Right renal cortex interstitium (tissue), 3 donors: Measurements from ENCODE around the gene STKLD1. TPM values are rescaled to one million over a fixed set of nuclear protein-coding genes. Genes with fewer than 3 reads are reported as not detected.

ENCODE experiments used
- DNase-seq, 3 donors: peaks; one replicate each; pipeline ENCODE4 v3.0.0-alpha.2; 2013; ENCODE audit warnings: low read depth in 3 of 3, low spot score in 2 of 3
- polyA plus RNA-seq, 3 donors: library from polyadenylated mRNA; unstranded; fragments of 120-200 nt; gene quantifications; one replicate each; pipeline ENCODE4 v1.2.1, GENCODE V29; 2013; ENCODE audit not compliant: insufficient read length in 3 of 3

STKLD1 gene
- polyA plus RNA-seq, 3 donors: 2.2 to 3.6 (median 3.4) TPM

DNA sequence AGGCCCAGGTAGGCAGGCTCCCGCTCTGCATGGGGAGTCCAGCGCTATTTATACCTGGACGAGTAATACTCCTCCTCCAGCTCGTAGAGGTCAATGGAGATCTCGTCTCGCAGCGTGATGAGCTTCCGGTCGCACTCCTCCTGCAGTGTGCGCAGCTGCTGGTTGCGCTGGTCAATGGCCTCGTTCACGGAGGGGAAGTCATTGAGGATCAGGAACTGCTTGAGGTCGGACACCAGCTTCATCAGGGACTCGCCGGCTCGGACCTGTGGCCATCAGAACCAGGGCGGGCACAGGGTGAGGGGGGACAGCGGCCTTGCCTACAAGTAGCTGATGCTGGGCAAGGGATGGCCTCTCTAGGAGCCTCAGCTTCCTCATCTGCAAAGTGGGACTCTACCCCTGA is 32.1 kb upstream of the STKLD1 start:
- DNase-seq: no peak

DNA sequence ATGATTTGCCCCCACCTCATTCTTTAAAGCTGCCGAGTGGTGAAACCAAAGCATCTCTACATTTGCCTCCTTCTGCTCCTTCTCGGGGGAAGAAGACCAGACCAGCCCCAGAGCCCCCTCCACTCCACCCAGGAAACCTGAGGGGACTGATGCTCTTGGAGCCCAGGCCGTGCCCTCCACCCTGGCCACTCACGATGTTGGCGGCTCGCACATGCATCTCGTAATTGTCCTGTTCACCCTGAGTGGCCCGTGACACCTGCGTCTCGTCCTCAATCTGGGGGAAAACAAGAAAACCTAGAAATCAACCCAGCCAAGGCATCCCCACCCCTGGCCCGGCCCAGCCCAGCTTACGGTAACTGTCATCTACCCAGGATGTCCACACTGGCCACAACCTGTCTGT is 31.2 kb upstream of the STKLD1 start:
- DNase-seq: no peak

DNA sequence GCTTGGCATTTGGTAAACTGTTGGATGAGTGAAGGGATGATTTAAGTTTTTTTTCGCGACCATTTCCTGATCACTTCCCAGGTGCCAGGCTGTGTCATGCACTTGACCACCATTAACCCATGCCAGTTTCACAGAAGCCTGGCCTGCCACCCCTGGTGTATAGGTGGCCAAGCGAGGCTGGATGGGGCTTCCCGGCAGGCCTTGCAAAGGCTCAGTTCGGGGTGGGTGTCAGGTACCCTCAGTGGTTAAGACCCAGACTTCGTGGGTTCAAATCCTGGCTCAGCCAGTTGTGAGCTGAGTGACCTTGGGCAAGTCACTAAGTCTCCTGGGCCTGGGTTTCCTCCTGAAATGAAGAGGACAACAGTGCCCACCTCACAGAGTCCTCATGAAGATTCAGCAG is 30.6 kb upstream of the STKLD1 start:
- no peak for DNase-seq

DNA sequence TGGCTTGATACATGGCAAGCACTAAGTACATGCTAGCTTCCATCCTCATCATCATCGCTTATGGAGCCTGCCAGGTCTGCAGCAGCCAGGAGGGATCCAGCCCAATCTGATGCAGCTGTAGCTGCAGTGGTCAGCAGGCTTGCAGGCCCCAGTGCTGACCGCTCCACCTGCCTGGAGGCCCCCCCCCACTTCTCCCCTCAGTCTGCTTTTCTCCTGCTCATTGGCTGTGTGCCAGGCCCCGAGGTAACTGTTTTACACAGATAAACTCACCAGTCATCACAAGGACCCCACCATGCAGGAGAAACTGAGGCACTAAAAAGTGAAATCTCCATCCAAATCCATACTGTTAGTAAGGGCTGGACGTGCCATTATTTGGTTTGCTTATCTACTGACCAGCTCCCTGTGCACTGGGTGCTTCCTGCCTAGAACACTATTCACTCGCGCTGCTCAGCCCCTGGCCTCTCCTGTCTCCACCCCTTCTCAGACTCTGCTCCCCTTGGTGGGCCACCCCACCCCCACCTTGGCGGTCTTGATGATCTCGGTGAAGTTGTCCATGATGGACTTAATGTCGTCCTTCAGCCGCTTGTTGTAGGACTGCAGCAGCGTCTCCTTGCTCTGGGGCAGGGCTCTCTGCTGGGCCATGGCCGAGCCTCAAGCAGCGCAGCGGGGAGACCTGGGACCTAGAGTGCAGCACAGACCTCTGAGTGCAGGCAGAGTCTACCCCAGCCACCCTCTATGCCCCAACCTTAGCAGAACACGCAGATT is 30.0 kb upstream of the STKLD1 start:
- DNase-seq: no peak

DNA sequence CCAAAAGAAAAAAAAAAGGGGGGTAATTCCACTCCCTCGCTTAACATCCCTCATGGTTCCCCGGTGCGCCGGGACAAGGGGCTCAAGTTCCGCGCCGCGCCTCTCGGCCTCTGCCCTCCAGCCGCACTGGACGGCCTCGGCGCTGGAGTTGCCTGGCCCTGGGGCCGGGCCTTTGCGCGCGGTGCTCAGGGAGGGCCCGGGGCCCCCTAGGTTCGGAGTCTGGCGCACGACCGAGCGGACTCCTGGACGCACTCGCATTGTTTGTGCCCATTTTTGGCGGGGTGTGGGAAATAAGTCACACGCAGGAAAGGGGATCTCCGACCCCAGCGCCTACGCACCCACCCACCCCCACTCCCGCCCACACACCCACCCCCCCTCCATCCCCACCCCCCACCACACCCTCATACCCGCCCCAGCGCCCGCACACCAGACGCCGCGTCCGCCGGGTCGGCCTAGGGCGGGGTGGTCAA is 28.6 kb upstream of the STKLD1 start:
- DNase-seq: no peak

DNA sequence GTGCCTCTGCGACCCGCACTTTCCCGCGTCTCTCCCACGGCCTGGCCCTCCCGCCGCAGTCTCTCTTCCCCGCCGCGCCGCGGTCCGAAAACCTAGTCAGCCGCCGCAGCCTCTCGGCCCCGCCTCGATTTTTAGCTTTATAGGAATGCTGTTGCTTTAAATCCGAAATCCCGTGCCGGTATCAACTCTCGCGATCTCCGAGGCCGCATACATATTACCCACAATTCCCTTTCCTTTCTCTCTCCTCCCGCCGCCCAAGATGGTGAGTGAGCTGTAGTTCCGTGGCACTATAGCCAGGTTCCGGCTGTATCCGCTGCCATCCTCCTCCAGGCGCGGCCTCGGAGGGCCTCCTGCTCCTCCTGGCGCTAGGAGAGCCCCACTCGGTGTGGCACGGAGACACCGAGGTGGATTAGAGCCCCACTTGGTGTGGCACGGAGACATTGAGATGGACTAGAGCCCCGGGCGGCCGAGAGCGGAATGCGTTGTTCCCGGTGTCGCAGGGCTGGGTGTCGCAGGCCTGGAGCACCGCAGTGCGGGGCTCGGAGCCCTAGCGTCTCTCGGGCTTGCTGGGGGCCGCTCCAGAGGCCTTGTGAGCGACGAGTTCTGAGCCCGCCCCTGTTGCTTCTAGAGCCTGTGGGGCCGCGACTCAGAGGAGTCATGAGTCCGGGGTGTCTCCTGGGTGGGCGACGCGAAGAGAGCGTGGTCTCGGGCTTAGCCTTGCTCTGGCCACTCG is 28.0 kb upstream of the STKLD1 start, which contains the start of the genes MED22 and RPL7A:
Gene MED22, minus strand, starts transcription at position 147 of the 733 bp plus-strand sequence. CDS start 1,469 bp downstream, outside the sequence.
Gene RPL7A, plus strand, starts transcription at position 234 of the 733 bp plus-strand sequence. Its CDS starts 26 bp downstream, at position 260.
- peak; percentile 91 to 95 (median 94) for DNase-seq

DNA sequence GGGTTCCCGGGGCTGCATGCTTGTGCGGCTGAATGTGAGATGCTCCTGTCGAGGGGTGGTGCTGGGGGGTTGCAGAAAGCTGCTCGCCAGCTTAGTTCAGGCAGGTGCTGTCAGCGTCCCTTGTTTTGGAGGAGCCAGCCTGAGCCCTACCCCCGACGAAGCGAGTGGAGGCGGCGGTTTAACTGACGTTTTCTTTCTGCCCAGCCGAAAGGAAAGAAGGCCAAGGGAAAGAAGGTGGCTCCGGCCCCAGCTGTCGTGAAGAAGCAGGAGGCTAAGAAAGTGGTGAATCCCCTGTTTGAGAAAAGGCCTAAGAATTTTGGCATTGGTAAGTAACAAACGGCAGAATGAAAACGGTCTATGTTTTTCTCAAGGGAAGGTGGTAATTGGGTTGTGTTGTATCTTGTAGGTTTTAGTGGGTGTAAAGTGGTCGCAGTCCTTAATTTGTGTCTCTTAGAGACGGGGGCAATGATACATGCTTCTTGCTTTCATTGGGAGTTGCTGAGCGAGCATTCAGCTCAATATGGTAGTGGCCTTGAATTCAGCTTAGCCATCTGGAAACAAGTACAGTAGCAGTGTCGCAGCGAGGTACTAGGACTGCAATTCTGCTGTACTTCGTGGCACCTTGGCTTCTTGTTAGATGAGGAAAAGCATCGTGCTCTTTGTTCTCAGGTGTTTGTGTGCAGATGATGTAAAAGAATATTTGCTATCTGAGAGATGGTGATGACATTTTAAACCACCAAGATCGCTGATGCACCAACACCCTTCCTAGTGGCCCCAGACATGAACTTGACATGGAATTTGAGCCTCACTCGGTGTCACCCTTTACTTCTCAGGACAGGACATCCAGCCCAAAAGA is 27.2 kb upstream of the STKLD1 start:
- DNase-seq: no peak

DNA sequence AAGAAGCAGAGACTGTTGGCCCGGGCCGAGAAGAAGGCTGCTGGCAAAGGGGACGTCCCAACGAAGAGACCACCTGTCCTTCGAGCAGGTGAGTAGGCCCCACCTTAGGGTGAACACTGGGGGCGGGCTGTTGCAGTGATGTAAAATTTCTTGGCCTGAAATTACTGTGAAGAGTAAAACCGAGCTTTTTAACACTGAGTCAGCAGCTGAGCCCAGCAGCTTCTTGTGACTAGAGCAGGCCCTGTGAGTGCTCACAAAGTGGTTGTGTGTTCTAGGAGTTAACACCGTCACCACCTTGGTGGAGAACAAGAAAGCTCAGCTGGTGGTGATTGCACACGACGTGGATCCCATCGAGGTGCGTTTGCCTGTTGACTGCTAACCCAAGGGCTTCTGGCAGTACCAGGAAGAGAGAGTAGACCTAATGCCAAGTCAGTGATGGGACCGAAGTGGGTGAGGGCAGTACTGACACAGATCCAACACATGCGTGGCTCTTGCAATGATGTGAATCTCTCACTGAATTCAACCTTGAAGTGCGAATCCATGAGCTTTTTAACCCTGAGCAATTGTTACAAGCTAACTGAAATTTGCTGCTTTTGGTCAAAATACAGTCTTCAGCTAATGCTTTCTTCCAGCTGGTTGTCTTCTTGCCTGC is 26.1 kb upstream of the STKLD1 start:
- no peak for DNase-seq

DNA sequence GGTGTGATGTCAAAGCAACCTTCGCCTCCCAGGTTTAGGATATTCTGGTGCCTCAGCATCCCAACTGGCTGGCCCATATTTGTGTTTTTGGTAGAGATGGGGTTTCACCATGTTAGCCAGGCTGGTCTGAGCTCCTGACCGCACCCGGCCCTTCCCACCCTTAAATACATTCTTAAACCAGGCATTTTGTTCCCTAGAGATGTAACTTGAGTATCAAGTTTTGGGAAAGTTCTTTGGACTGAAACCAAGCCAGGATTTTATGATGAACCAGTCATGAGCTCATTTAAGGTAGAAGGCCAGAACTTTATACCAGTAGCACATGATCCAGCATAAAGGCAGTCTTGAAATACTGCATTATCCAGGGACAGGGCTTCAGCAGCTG is 24.6 kb upstream of the STKLD1 start:
- no peak for DNase-seq

DNA sequence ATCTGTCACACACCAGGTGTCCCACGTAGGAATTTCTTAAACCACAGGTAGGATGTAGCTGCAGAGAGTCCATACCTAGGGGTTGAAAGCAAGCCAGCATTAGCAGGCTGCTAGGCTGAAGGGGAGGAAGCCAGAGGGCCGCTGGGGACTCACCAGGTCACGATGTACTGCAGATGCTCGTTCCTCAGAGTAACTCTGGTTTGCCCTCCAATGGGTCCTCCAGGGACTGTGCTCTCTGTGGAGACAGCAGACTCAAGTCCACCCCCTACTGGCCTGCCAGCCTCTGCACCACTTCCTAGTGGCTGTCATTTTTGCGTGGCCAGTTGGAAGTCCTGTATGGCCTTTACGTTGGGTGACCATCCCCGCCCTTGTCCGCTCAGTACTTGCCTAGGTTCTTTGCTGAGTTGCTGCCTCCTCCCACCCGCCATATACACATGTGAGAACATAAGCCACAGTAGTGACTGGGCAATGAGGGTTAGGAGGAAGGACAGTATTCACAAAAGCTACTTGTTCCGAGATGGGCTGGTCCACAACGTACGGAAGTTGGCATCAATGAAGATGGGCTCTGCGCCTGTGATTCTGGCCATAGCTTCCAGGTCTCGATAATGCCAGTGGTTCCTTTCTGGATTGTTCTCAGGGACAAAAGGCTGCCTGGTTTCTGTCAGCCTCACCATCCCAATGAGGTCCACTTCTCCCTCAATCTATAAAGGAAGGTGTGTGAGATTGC is 24.1 kb upstream of the STKLD1 start:
- DNase-seq: no peak

DNA sequence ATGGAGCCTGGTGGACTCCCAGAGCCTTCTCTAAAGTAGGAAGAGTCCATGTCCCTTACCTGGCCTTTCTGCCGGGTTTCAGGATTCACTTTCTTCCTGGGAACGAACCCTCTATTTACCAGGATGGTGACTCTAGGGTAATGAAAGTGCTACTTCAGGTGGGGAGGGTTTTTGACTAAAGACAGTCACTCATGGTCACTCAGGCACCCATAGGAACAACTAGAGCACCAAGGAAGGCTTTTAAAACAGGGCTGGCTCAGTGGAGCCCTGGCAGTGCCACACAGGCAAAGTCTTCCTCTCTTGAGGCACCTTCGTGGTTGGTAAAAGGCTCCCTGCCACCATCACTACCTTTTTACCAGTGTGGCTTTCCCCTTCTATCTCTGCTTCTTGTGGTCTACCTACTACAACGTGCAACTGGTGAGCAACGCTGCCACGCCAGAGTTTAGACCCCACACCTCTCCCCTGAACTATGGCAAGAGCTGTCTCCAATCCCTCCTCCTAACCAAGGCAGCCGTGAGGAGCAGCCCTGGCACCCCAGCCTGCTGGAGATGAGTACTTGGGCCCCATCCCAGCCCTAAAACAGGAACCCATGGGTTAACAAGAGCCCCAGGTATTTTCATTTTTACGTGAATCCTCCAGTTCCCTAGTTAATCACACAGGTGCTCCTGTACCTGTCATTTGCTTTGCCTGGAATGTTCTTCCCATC is 23.4 kb upstream of the STKLD1 start:
- DNase-seq: no peak

DNA sequence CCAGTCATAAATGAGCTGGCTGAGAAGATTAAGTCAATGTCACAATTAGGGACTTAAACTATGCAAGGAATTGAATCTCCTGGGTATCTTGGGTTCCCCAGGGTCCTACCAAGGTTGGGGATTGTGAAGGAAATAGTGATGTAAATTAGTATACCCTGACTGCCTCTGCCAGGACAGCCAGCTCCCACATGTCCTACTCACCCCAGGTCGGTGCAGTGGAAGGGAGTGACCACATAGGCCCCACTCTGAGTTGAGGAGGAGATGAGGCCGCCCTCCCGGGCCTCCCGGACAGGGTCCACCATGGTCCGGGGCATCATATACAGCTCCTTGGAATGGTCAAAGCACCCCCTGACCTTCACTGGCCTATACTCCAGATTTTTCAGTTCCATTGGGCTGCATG is 22.6 kb upstream of the STKLD1 start:
- DNase-seq: no peak

DNA sequence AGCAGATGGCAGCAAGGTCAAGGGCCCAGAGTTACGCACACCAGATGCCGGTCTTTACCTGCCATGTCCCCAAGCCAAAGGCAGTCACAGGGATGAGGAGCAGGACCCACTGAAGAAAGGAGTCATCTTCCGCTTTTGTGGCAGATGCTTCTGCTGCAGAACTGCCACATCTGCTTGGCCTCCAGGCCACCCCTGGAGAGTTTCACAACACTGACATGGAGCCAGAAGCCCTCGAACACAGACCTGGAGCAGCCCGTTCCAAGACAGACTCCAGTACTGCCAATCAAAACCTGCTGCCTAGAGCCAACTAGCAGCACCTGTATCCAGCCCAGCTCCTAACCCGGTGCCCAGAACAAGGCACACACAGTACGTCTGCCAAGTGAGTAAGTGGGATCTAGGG is 21.4 kb upstream of the STKLD1 start:
- DNase-seq: no peak

DNA sequence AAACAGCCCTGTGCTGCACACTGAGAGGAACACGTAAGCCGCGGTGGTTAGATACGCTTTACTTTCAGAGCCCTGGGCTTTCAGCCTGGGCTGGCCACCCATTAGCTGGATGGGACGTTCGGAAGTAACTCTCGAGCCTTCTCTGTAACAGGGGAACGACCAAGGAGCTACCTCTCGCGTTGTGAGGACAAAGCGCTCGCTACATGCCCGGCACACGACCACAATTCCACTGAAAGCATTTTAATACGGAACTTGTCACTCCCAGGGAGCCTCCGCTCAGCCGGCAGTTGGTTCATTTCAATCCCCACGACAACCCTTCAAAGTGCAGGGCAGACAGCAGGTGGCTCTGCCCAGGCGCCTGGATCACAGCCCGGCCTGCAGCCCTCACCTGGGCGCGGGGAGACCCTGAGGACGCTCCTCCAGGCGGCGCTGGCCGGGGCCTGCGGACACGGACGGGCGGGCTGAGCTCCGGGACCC is 20.2 kb upstream of the STKLD1 start:
- no peak for DNase-seq

DNA sequence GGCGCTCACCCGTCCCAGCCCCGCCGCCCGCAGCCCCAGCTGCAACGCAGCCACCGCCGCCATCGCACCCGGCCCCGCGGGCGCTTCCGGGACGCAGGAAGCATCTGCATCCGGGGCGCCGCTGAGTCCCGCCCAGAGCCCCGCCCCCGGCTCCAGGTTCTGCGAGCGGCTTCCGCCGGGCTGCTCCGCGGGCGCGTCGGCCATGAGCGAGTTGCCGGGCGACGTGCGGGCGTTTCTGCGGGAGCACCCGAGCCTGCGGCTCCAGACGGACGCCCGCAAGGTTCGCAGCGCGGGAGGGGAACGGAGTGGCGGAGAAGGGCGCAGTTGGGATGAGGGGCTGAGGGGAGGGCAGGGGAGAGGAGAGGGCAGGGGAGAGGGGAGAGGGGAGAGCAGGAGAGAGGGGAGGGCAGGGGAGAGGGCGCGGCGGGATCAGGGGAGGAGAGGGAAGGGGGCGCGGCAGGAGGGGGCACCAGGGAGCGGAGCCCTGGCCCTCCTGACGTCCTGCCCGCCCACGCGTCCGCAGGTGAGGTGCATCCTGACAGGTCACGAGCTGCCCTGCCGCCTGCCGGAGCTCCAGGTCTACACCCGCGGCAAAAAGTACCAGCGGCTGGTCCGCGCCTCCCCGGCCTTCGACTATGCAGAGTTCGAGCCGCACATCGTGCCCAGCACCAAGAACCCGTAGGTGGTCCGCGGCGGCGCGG is 19.6 kb upstream of the STKLD1 start, which contains the start of the genes SURF1 and SURF2:
Gene SURF1, minus strand, starts transcription at position 97 of the 701 bp plus-strand sequence. Its CDS starts 34 bp downstream, at position 63.
Gene SURF2, plus strand, starts transcription at position 160 of the 701 bp plus-strand sequence. Its CDS starts 43 bp downstream, at position 203.
- DNase-seq: peak in 2 of 3 donors; percentile 63 to 69

DNA sequence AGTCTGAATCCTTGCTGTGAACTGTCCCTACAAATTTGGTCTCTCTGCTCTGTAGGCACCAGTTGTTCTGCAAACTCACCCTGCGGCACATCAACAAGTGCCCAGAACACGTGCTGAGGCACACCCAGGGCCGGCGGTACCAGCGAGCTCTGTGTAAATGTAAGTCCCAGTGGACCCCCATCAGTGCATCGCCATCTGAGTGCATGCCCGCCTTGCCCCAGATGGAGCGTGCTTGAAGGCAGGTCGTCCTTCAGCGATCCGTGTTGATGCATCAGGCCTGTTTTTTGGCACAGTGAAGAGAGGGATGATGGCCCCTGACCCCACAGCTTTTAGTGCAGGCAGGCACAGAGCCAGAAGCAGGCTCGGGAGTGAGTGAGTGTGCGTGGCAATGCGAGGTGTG is 18.5 kb upstream of the STKLD1 start:
- DNase-seq: no peak

DNA sequence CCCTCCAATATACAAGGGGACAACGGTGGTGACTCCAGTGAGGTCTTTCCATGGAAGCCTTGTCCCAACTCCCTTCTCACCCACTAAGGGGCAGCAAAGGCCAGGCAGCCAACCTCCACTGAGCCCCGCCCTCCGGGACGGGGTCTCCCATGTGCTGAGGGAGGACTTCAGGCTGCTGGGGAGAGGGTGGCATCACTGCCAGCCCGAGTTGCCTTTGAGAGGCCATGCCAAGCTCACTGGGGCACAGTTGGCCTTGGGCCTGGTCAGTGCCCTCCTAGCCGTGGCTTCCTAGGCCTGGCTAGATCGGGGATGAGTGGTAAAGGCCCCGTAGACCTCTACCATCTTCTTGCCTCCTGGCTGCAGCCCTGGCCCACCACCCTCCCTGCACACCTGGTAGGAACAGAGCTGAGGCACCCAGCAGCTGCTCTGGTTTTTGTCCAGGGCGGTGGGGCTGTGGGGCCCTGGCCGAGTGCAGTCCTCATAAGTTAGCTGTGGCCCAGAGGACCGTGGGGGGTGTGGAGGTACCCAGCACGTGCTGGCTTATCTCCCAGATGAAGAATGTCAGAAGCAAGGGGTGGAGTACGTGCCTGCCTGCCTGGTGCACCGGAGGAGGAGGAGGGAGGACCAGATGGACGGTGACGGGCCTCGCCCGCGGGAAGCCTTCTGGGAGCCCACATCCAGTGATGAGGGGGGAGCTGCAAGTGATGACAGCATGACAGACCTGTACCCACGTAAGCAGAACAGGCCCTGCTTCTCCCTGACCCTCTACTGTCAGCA is 16.6 kb upstream of the STKLD1 start:
- no peak for DNase-seq
